ENCODE measurements around the gene LUC7L3. TPM values are rescaled to one million over a fixed set of nuclear protein-coding genes. Genes with fewer than 3 reads are reported as not detected.
"Not testable (repeated sequence)": the region's sequence is repeated elsewhere in the genome, so short reads cannot be mapped to it uniquely, and the experiment has no call there.

Gene LUC7L3
- total and polyA plus RNA-seq, 2 donors (not counting 3 experiments of a cell fraction or from before 2014, with no cell fraction given), result 70.9 to 113 TPM

- BruUV-seq (replicated peaks); H2AFZ ChIP-seq (ENCODE audit: low read depth, low read length); dilution Hi-C loops (cut with MboI; ENCODE audit: extremely low pct_ligation_motif_present, low sequenced_read_pairs); H3K9me3 ChIP-seq (replicated peaks; ENCODE audit: control insufficient read depth, insufficient read depth, low read length); H3K27me3 ChIP-seq (ENCODE audit: control insufficient read depth in 2 of 2, insufficient read depth in 2 of 2, low read length in 2 of 2); DNase-seq (ENCODE audit: low read depth, low spot score); FAIRE-seq; H3K9ac ChIP-seq (replicated peaks; ENCODE audit: extremely low read depth, insufficient read depth, low read length); POLR2A ChIA-PET; CTCF ChIA-PET; intact Hi-C loops (cut with micrococcal nuclease); H3K4me2 ChIP-seq (ENCODE audit: insufficient read depth, low read length); H3K36me3 ChIP-seq (ENCODE audit: control insufficient read depth in 2 of 2, extremely low read depth in 1 of 2, insufficient read depth in 2 of 2, low read length in 2 of 2); H3K9me1 ChIP-seq (replicated peaks; ENCODE audit: control insufficient read depth, extremely low read depth, insufficient read depth, low read length); H3K27ac ChIP-seq (ENCODE audit: insufficient read depth, low read depth, low read length); H3K4me3 ChIP-seq (replicated peaks in 1 of 3; ENCODE audit: insufficient read depth in 1 of 3, low read depth in 1 of 3, low read length in 3 of 3): not testable (repeated sequence)
- H4K20me1 ChIP-seq (replicated peaks; ENCODE audit: control insufficient read depth, extremely low read depth, insufficient read depth, low read length), result peaks cover 15% of the 10 kb centered on the region
- peaks cover 18% of the 10 kb centered on the region for H3K4me1 ChIP-seq (ENCODE audit: control insufficient read depth, extremely low read depth, insufficient read depth, low read length)
- H3K79me2 ChIP-seq (ENCODE audit: control insufficient read depth, insufficient read depth, low read length), result peaks cover 100% of the 10 kb centered on the region
Observed at GRCh38 chr17:50724622-50725021, 5.2 kb downstream of the LUC7L3 start.

- dilution Hi-C loops (cut with MboI; ENCODE audit: extremely low pct_ligation_motif_present, low sequenced_read_pairs), result no loop called here
- POLR2A ChIA-PET, result no interaction called here
Observed at GRCh38 chr17:50725769-50726655, 6.6 kb downstream of the LUC7L3 start.

More at GRCh38 chr17:50725769-50726655, 6.6 kb downstream of the LUC7L3 start:
- CTCF ChIA-PET, result interaction anchor here (0.9 kb wide), 1 partner anchor 12 kb away, joined by 3 read pairs; no protein-coding TSS in a partner anchor
- DNase-seq (ENCODE audit: low read depth, low spot score) (no peak), FAIRE-seq (no peak)
- H3K9me3 ChIP-seq (replicated peaks; ENCODE audit: control insufficient read depth, insufficient read depth, low read length), result no peaks in the 10 kb centered on the region
- no peak overlapping the region for H3K27ac ChIP-seq (ENCODE audit: insufficient read depth, low read depth, low read length)
- intact Hi-C loops (cut with micrococcal nuclease), result no loop called here
- no peak overlapping the region for H2AFZ ChIP-seq (ENCODE audit: low read depth, low read length)
- H3K4me1 ChIP-seq (ENCODE audit: control insufficient read depth, extremely low read depth, insufficient read depth, low read length), result peaks cover 18% of the 10 kb centered on the region
- no peak for TF ChIP-seq POLR2A (IDR thresholded peaks at IDR 0.05; ENCODE audit: low read depth, low read length)
- no TSS peak for BruUV-seq (replicated peaks)
- H3K9me1 ChIP-seq (replicated peaks; ENCODE audit: control insufficient read depth, extremely low read depth, insufficient read depth, low read length), result no peaks in the 10 kb centered on the region
- peaks cover 100% of the 10 kb centered on the region for H3K79me2 ChIP-seq (ENCODE audit: control insufficient read depth, insufficient read depth, low read length)
- no peak overlapping the region for H3K4me2 ChIP-seq (ENCODE audit: insufficient read depth, low read length)
- H3K4me3 ChIP-seq (replicated peaks in 1 of 3; ENCODE audit: insufficient read depth in 1 of 3, low read depth in 1 of 3, low read length in 3 of 3), result no peak overlapping the region
- no peaks in the 10 kb centered on the region for H3K36me3 ChIP-seq (ENCODE audit: control insufficient read depth in 2 of 2, extremely low read depth in 1 of 2, insufficient read depth in 2 of 2, low read length in 2 of 2)
- H3K9ac ChIP-seq (replicated peaks; ENCODE audit: extremely low read depth, insufficient read depth, low read length), result no peak overlapping the region
- no peaks in the 10 kb centered on the region for H3K27me3 ChIP-seq (ENCODE audit: control insufficient read depth in 2 of 2, insufficient read depth in 2 of 2, low read length in 2 of 2)
- peaks cover 18% of the 10 kb centered on the region for H4K20me1 ChIP-seq (replicated peaks; ENCODE audit: control insufficient read depth, extremely low read depth, insufficient read depth, low read length)
